ENCODE results near the gene ZNF316.

ZNF316 gene

DNA sequence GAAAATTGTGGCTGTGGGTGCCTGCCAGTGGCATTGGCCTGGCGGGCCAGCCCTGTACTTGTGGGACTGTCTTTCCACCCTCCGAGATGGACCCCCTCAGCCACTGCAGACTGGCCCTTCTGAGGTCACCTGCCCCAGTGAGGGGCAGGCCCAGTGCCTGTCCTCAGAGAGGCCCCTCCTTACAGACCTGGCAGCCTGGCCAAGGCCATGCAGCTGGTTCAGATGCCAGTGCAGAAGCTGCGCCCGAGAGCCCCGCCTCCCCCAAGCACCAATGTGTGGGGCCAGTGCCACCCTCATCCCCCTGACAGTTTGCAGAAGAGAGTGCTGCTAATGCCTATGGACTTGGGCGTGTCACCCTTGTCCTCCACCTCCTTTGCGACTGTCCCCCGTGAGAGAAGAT is 10.0 kb downstream of the ZNF316 start:
- TF ChIP-seq, protein P1, sequence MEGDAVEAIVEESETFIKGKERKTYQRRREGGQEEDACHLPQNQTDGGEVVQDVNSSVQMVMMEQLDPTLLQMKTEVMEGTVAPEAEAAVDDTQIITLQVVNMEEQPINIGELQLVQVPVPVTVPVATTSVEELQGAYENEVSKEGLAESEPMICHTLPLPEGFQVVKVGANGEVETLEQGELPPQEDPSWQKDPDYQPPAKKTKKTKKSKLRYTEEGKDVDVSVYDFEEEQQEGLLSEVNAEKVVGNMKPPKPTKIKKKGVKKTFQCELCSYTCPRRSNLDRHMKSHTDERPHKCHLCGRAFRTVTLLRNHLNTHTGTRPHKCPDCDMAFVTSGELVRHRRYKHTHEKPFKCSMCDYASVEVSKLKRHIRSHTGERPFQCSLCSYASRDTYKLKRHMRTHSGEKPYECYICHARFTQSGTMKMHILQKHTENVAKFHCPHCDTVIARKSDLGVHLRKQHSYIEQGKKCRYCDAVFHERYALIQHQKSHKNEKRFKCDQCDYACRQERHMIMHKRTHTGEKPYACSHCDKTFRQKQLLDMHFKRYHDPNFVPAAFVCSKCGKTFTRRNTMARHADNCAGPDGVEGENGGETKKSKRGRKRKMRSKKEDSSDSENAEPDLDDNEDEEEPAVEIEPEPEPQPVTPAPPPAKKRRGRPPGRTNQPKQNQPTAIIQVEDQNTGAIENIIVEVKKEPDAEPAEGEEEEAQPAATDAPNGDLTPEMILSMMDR (IDR thresholded peaks at IDR 0.05; ENCODE audit: low read depth, low read length): no peak
- Histone ChIP-seq H3K27ac (no peak overlapping the region), H3K4me3 (ENCODE audit: low read depth, low read length) (no peak overlapping the region), H3K36me3 (peaks cover 94% of the 10 kb centered on the region), H3K9me3 (ENCODE audit: severe bottlenecking) (peaks cover 4% of the 10 kb centered on the region), H3K27me3 (ENCODE audit: insufficient read depth, low read depth, severe bottlenecking) (no peaks in the 10 kb centered on the region)
- no peak for DNase-seq

DNA sequence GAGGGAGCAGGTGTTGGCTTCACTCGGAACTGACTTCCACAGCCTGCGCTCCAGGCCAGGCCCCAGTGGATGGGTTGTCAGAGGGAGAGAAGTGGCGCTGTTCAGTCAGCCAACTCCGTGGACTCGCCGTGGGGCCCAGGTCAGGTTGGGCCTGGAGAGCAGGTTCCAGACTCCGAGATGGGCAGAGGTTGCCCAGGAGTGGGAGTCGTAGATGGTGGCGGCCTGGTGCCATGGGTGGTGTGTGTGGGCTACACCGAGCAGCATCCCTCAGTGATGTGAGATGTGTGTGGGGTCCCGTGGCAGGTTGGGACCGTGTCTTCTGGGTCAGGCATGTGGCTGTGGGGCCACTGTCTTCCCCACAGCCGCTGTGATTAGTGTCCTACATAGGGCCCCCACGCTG is 10.4 kb downstream of the ZNF316 start:
- Histone ChIP-seq H3K9me3 (ENCODE audit: severe bottlenecking) (peaks cover 8% of the 10 kb centered on the region), H3K36me3 (peaks cover 94% of the 10 kb centered on the region), H3K4me3 (ENCODE audit: low read depth, low read length) (no peak overlapping the region), H3K27ac (no peak overlapping the region), H3K27me3 (ENCODE audit: insufficient read depth, low read depth, severe bottlenecking) (no peaks in the 10 kb centered on the region)
- TF ChIP-seq, protein P1 (IDR thresholded peaks at IDR 0.05; ENCODE audit: low read depth, low read length): no peak
- DNase-seq: no peak

DNA sequence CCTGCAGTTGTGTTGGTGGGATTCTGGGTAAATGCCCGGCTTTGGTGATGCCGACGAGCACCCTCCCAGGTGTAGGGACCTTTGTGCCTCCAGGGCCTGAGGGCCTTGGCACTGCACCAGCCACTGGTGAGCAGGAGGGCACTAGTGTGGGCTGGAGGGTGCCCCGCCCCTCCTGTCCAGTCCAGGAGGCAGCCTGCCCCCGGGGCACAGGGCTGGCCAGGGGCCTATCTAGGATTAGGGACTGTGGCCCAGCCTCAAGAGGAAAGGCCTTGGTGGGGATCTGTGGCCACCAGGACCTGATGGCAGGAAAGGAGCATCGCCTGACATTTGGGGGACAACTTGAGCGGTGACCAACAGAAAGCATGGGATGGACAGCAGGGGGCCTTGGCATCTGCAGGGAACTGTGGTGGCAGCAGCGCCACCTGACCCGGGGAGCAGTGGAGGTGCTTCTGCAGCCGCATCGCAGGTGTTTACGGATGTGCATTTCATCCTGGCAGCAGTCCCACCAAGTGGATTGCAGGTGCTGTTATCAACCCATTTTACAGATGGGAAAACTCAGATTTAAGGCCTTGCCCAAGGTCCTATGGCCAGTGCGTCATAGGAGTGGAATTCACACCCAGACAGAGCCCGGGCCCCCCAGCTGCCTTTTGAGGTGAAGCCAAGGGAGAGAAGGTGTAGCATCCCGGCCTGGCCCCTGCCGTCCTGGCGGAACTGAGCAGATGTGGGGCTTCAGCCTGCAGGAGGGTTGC is 11.1 kb downstream of the ZNF316 start:
- no peak for DNase-seq
- H3K36me3 ChIP-seq: peaks cover 90% of the 10 kb centered on the region
- no peak overlapping the region for H3K27ac ChIP-seq

DNA sequence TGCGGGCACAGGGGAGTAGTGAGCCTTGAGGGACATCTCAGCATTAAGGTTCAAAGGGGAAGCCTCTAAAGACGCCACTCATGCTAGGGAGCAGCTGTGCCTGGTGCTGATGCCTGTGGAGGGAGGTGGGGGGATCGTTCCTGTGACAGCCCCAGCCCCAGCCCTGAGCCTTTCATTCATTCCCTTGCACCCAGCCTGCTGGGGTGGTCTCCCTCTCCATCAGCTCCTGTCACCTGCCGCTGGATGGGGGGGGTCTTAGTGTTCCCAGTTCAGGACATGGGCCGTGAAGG is 11.6 kb downstream of the ZNF316 start:
- H3K36me3 ChIP-seq: peaks cover 85% of the 10 kb centered on the region
- no peaks in the 10 kb centered on the region for H3K27me3 ChIP-seq (ENCODE audit: insufficient read depth, low read depth, severe bottlenecking)
- no peak overlapping the region for H3K27ac ChIP-seq
- TF ChIP-seq, protein P1 (IDR thresholded peaks at IDR 0.05; ENCODE audit: low read depth, low read length): no peak
- no peak for DNase-seq
- peaks cover 10% of the 10 kb centered on the region for H3K9me3 ChIP-seq (ENCODE audit: severe bottlenecking)
- no peak overlapping the region for H3K4me3 ChIP-seq (ENCODE audit: low read depth, low read length)

More for the DNA sequence above, 11.1 kb downstream of the ZNF316 start:
- H3K9me3 ChIP-seq (ENCODE audit: severe bottlenecking): peaks cover 10% of the 10 kb centered on the region
- TF ChIP-seq, protein P1 (IDR thresholded peaks at IDR 0.05; ENCODE audit: low read depth, low read length): no peak
- no peak overlapping the region for H3K4me3 ChIP-seq (ENCODE audit: low read depth, low read length)
- H3K27me3 ChIP-seq (ENCODE audit: insufficient read depth, low read depth, severe bottlenecking): no peaks in the 10 kb centered on the region

DNA sequence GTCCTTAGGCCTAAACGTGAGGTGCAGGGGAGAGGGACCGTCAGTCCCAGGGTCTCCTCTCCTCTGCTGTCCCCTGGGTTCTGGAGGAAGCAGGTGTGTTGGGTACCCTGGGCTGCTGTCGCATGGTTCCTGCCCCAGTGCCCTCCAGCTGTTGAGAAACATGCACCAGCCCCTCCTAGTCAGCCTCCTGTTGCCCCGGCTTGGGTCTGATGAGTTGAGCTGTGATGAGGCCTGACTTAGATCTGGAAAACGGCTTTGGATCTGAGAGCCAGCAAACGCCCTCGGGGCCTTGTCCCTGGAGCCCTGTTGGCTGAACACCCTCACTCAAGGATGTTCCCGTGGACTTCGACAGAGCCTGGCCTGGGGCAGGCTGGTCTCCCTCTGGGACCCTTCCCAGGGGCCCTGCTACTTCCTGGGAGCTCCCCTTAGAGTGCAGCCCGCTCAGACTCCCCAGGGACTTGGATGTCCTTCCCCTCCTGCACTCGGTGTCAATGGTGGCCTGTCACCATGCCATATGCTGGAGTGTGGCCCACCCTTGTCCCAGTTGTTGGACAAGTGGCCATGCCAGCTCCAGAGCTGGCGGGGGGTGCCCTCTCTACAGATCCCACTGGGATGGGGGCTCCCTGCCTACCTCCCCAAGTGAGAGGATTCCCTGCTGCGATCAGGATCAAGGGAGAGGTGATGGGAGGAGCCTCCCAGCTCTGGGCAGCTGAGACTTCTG is 12.3 kb downstream of the ZNF316 start:
- Histone ChIP-seq H3K27me3 (ENCODE audit: insufficient read depth, low read depth, severe bottlenecking) (no peaks in the 10 kb centered on the region), H3K4me3 (ENCODE audit: low read depth, low read length) (no peak overlapping the region), H3K27ac (no peak overlapping the region), H3K36me3 (peaks cover 82% of the 10 kb centered on the region), H3K9me3 (ENCODE audit: severe bottlenecking) (peaks cover 10% of the 10 kb centered on the region)
- DNase-seq: no peak
- TF ChIP-seq, protein P1 (IDR thresholded peaks at IDR 0.05; ENCODE audit: low read depth, low read length): no peak

Measured in WERI-Rb-1 (cell line).